ENCODE results near the gene TENM3.

The TENM3 gene

GRCh38 chr4:182530451-182530850, 287.2 kb downstream of the TENM3 start:
- no peaks in the 10 kb centered on the region for H3K79me2 ChIP-seq (ENCODE audit: insufficient read depth, low read length)

GRCh38 chr4:182531555-182532162, 288.5 kb downstream of the TENM3 start:
- Histone ChIP-seq H3K4me2 (ENCODE audit: low read depth, low read length, poor library complexity, severe bottlenecking) (no peak overlapping the region), H3K27ac (ENCODE audit: low read depth, low read length) (no peak overlapping the region), H3K9me2 (replicated peaks; ENCODE audit: insufficient read depth, low read length) (no peaks in the 10 kb centered on the region), H3K27me3 (ENCODE audit: low read length) (no peaks in the 10 kb centered on the region; the same call in 1 of the 2 replicates), H3K9ac (ENCODE audit: low read length) (no peak overlapping the region), H3K9me3 (ENCODE audit: insufficient read depth, low read length) (no peaks in the 10 kb centered on the region), H3K36me3 (ENCODE audit: low read length) (no peaks in the 10 kb centered on the region), H3F3A (ENCODE audit: insufficient read depth) (no peaks in the 10 kb centered on the region), H2AFZ (ENCODE audit: low read depth, low read length, severe bottlenecking) (no peak overlapping the region), H4K20me1 (ENCODE audit: low read depth, low read length) (no peaks in the 10 kb centered on the region), H3K79me2 (ENCODE audit: insufficient read depth, low read length) (no peaks in the 10 kb centered on the region), H3K4me3 (ENCODE audit: insufficient read depth, low read length, poor library complexity, severe bottlenecking) (no peak overlapping the region)
- no peak for TF ChIP-seq CTCF (IDR thresholded peaks at IDR 0.05; ENCODE audit: insufficient read depth, low read length, poor library complexity, severe bottlenecking)
- TF ChIP-seq EZH2phosphoT487 (conservative IDR thresholded peaks at IDR 0.05; ENCODE audit: low read length), result no peak

More at GRCh38 chr4:182530451-182530850, 287.2 kb downstream of the TENM3 start:
- Histone ChIP-seq H3K9ac (ENCODE audit: low read length) (no peak overlapping the region), H3K36me3 (ENCODE audit: low read length) (no peaks in the 10 kb centered on the region), H3K27me3 (ENCODE audit: low read length) (no peaks in the 10 kb centered on the region; the same call in 1 of the 2 replicates), H4K20me1 (ENCODE audit: low read depth, low read length) (no peaks in the 10 kb centered on the region), H3K4me2 (ENCODE audit: low read depth, low read length, poor library complexity, severe bottlenecking) (no peak overlapping the region), H3K9me2 (replicated peaks; ENCODE audit: insufficient read depth, low read length) (no peaks in the 10 kb centered on the region), H2AFZ (ENCODE audit: low read depth, low read length, severe bottlenecking) (no peak overlapping the region), H3K4me3 (ENCODE audit: insufficient read depth, low read length, poor library complexity, severe bottlenecking) (no peak overlapping the region), H3K9me3 (ENCODE audit: insufficient read depth, low read length) (no peaks in the 10 kb centered on the region), H3K27ac (ENCODE audit: low read depth, low read length) (no peak overlapping the region), H3F3A (ENCODE audit: insufficient read depth) (no peaks in the 10 kb centered on the region)
- no peak for TF ChIP-seq EZH2phosphoT487 (conservative IDR thresholded peaks at IDR 0.05; ENCODE audit: low read length)

GRCh38 chr4:182532441-182532840, 289.2 kb downstream of the TENM3 start:
- H3K9me2 ChIP-seq (replicated peaks; ENCODE audit: insufficient read depth, low read length), result no peaks in the 10 kb centered on the region
- no peak overlapping the region for H3K9ac ChIP-seq (ENCODE audit: low read length)
- no peak overlapping the region for H3K4me3 ChIP-seq (ENCODE audit: insufficient read depth, low read length, poor library complexity, severe bottlenecking)
- no peaks in the 10 kb centered on the region for H4K20me1 ChIP-seq (ENCODE audit: low read depth, low read length)
- no peaks in the 10 kb centered on the region for H3K79me2 ChIP-seq (ENCODE audit: insufficient read depth, low read length)
- no peak for TF ChIP-seq CTCF (IDR thresholded peaks at IDR 0.05; ENCODE audit: insufficient read depth, low read length, poor library complexity, severe bottlenecking)
- no peak for TF ChIP-seq EZH2phosphoT487 (conservative IDR thresholded peaks at IDR 0.05; ENCODE audit: low read length)
- no peak overlapping the region for H2AFZ ChIP-seq (ENCODE audit: low read depth, low read length, severe bottlenecking)
- H3K4me2 ChIP-seq (ENCODE audit: low read depth, low read length, poor library complexity, severe bottlenecking), result no peak overlapping the region
- no peak overlapping the region for H3K27ac ChIP-seq (ENCODE audit: low read depth, low read length)
- no peaks in the 10 kb centered on the region for H3F3A ChIP-seq (ENCODE audit: insufficient read depth)
- H3K36me3 ChIP-seq (ENCODE audit: low read length), result no peaks in the 10 kb centered on the region
- H3K27me3 ChIP-seq (ENCODE audit: low read length), result no peaks in the 10 kb centered on the region; the same call in 1 of the 2 replicates
- no peaks in the 10 kb centered on the region for H3K9me3 ChIP-seq (ENCODE audit: insufficient read depth, low read length)

- no peaks in the 10 kb centered on the region for H3K9me3 ChIP-seq (ENCODE audit: insufficient read depth, low read length)
- no peaks in the 10 kb centered on the region for H3K79me2 ChIP-seq (ENCODE audit: insufficient read depth, low read length)
- H3K36me3 ChIP-seq (ENCODE audit: low read length), result no peaks in the 10 kb centered on the region
- H3K9me2 ChIP-seq (replicated peaks; ENCODE audit: insufficient read depth, low read length), result no peaks in the 10 kb centered on the region
- H2AFZ ChIP-seq (ENCODE audit: low read depth, low read length, severe bottlenecking), result no peak overlapping the region
- no peaks in the 10 kb centered on the region for H3F3A ChIP-seq (ENCODE audit: insufficient read depth)
- TF ChIP-seq EZH2phosphoT487 (conservative IDR thresholded peaks at IDR 0.05; ENCODE audit: low read length) (no peak), CTCF (IDR thresholded peaks at IDR 0.05; ENCODE audit: insufficient read depth, low read length, poor library complexity, severe bottlenecking) (no peak)
- H3K9ac ChIP-seq (ENCODE audit: low read length), result no peak overlapping the region
- no peaks in the 10 kb centered on the region for H4K20me1 ChIP-seq (ENCODE audit: low read depth, low read length)
- no peaks in the 10 kb centered on the region; the same call in 1 of the 2 replicates for H3K27me3 ChIP-seq (ENCODE audit: low read length)
- no peak overlapping the region for H3K27ac ChIP-seq (ENCODE audit: low read depth, low read length)
- H3K4me3 ChIP-seq (ENCODE audit: insufficient read depth, low read length, poor library complexity, severe bottlenecking), result no peak overlapping the region
- no peak overlapping the region for H3K4me2 ChIP-seq (ENCODE audit: low read depth, low read length, poor library complexity, severe bottlenecking)
These were observed 290.8 kb downstream of the TENM3 start for GRCh38 chr4:182533964-182534363.
